Esophagus muscularis mucosa (tissue), 4 donors: ENCODE results near the gene XPC. TPM values are rescaled to one million over a fixed set of nuclear protein-coding genes. Genes with fewer than 3 reads are reported as not detected.

Experiments used
- DNase-seq: peaks from one replicate; pipeline ENCODE4 v3.0.0-alpha.2; 2017; ENCODE audit errors: extremely low spot score
- H3K27ac ChIP-seq, 4 donors: fragments of 200-600 bp; sonication (generic); replicated peaks in 1 of 4; 1 replicate in 3 of 4; 2 replicates in 1 of 4; pipeline ENCODE4 v1.5.1; 2016 to 2019; ENCODE audit warnings: mild to moderate bottlenecking in 1 of 4
- H3K27me3 ChIP-seq, 4 donors: fragments of 200-600 bp; sonication (generic); one replicate each; pipeline versions ENCODE4 v1.5.1 to v1.6.0; 2016 to 2019
- H3K36me3 ChIP-seq, 4 donors: fragments of 200-600 bp; sonication (generic); one replicate each; pipeline ENCODE4 v1.5.1; 2016 to 2019
- H3K4me1 ChIP-seq, 4 donors: fragments of 200-600 bp; sonication (generic); one replicate each; pipeline ENCODE4 v1.5.1; 2016 to 2019
- H3K4me3 ChIP-seq, 4 donors: fragments of 200-600 bp; sonication (generic); 1 replicate in 2 of 4; 2 replicates in 2 of 4; pipeline ENCODE4 v1.5.1; 2016 to 2019; ENCODE audit warnings: mild to moderate bottlenecking in 4 of 4, moderate library complexity in 1 of 4
- H3K9me3 ChIP-seq, 4 donors: fragments of 200-600 bp; sonication (generic); 1 replicate in 3 of 4; 2 replicates in 1 of 4; pipeline ENCODE4 v1.5.1; 2016 to 2019
- EP300 ChIP-seq: sonication (generic); formaldehyde crosslinking; IDR thresholded peaks from one replicate; pipeline ENCODE4 v1.6.1; 2017; ENCODE audit warnings: antibody characterized with exemption
- POLR2A ChIP-seq: fragments of 450-650 bp; IDR thresholded peaks from one replicate; pipeline ENCODE4 v1.6.1; 2017; ENCODE audit warnings: antibody characterized with exemption, moderate library complexity, mild to moderate bottlenecking, low read depth
- POLR2AphosphoS5 ChIP-seq, 2 donors: sonication (generic); formaldehyde crosslinking; IDR thresholded peaks; one replicate each; pipeline ENCODE4 v1.6.1; 2017; ENCODE audit warnings: antibody characterized with exemption in 2 of 2
- WGBS: methylation state at CpG from one replicate; pipeline ENCODE4 v1.1.5; 2018; 5-methylcytosine and 5-hydroxymethylcytosine counted together
- intact Hi-C: fragments of 100-400 bp; cut with DNase I; formaldehyde crosslinking; loops from one replicate; pipeline ENCODE4 v1.15.1; 2023
- total RNA-seq, 4 donors: library from RNA; depleted of rRNA; stranded (reverse); fragments of >200 nt; gene quantifications; one replicate each; pipeline versions ENCODE4 v1.1.0 to v1.2.1, GENCODE V29; 2016
- TF ChIP-seq, protein P1 (sequence below), 3 experiments: fragments of 200-600 bp in 2 of 3; fragments of 450-650 bp in 1 of 3; sonication (generic) in 2 of 3; IDR thresholded peaks; one replicate each; pipeline ENCODE4 v1.5.1; 2017 to 2019; ENCODE audit warnings: antibody characterized with exemption in 3 of 3, mild to moderate bottlenecking in 2 of 3, moderate library complexity in 1 of 3

The XPC gene
- total RNA-seq, 4 donors from 2014 or later: 28.9 to 41.9 (median 37.8) TPM

DNA sequence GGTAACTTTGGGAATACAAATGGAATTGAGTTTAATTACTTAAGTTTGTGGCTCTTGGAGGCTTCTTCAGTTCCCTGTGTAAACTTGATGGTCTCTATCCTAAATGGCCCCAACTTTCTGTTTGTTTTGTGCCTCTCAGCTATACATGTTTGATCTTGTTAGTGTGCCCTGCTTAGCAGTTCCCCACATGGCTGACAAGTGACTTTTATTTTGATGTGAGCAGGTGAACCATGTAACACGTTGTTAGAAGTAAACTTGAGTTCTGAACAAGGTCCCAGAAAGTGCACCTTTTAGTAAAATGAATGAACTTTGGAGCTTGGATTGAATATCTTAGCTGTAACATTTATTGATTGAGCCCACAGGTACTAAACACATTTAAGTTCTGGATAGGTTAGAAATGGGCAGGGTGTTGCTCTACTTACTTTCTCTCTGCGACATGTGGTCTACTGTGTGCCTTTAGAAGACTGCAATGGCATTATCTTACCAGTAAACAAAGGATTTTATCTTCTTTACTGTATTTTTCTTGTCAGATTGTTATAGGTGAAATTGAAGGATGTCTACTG, 4.7 kb upstream of the XPC start:
- Histone ChIP-seq H3K36me3 (peaks cover 12 to 70% (median 59%) of the 10 kb centered on the region in 4 donors), H3K9me3 (no peaks in the 10 kb centered on the region)
- no peak for TF ChIP-seq POLR2AphosphoS5 (IDR thresholded peaks at IDR 0.05)
- TF ChIP-seq, protein P1, sequence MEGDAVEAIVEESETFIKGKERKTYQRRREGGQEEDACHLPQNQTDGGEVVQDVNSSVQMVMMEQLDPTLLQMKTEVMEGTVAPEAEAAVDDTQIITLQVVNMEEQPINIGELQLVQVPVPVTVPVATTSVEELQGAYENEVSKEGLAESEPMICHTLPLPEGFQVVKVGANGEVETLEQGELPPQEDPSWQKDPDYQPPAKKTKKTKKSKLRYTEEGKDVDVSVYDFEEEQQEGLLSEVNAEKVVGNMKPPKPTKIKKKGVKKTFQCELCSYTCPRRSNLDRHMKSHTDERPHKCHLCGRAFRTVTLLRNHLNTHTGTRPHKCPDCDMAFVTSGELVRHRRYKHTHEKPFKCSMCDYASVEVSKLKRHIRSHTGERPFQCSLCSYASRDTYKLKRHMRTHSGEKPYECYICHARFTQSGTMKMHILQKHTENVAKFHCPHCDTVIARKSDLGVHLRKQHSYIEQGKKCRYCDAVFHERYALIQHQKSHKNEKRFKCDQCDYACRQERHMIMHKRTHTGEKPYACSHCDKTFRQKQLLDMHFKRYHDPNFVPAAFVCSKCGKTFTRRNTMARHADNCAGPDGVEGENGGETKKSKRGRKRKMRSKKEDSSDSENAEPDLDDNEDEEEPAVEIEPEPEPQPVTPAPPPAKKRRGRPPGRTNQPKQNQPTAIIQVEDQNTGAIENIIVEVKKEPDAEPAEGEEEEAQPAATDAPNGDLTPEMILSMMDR (IDR thresholded peaks at IDR 0.05): no peak
- TF ChIP-seq POLR2A: no peak
- no peak for TF ChIP-seq EP300

DNA sequence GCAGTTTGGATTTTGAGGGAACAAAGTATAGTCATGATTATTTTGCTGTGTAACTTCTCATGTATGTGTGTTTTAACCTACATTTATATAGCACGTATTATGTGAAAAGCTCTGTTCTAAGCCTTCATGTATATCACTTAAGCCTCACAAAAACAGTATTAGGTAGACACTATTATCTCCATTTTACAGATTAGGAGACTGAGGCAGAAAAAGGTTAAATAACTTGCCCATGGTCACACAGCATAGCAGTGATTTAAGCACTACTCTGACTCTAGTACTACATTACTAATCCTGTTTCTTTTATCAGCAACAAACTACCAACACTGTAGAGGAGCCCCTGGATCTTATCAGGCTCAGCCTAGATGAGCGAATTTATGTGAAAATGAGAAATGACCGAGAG, 2.9 kb upstream of the XPC start:
- TF ChIP-seq POLR2AphosphoS5 (IDR thresholded peaks at IDR 0.05) (no peak), EP300 (no peak)
- H3K9me3 ChIP-seq: no peaks in the 10 kb centered on the region
- 93% methylated on average over 3 of the region's 3 CpGs for WGBS
- H3K4me3 ChIP-seq: no peak overlapping the region
- intact Hi-C loops: no loop called here
- H3K27ac ChIP-seq: no peak overlapping the region
- peaks cover 23 to 43% (median 28%) of the 10 kb centered on the region in 4 donors for H3K4me1 ChIP-seq
- peaks cover 12 to 52% (median 43%) of the 10 kb centered on the region in 4 donors for H3K36me3 ChIP-seq
- no peaks in the 10 kb centered on the region for H3K27me3 ChIP-seq
- DNase-seq: no peak

More for the DNA sequence above, 4.7 kb upstream of the XPC start:
- H3K27me3 ChIP-seq: no peaks in the 10 kb centered on the region
- intact Hi-C loops: no loop called here
- DNase-seq: no peak
- H3K4me3 ChIP-seq: no peak overlapping the region
- H3K4me1 ChIP-seq: peaks cover 10 to 28% (median 13%) of the 10 kb centered on the region in 4 donors
- no peak overlapping the region for H3K27ac ChIP-seq
- WGBS: 62% methylated on average over 2 of the region's 2 CpGs

DNA sequence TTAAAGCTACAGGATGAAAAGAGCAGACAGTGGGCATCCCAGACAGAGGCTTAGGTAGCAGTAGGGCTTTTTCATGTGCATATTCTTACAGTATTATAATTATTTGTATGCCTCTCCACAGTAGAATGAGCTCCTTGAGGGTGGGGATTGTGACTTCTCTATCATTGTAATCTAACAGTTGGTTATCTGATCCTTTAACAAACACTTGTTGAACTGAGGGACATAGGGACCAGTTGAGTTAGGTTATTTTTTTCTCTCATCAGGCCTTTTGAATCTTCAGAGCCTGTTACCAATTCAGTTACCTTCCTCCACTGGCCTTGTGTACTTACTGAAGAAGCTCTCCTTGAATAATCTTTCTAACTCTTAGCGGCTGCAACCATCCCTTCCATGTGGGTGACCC, 1.4 kb upstream of the XPC start:
- Histone ChIP-seq H3K27me3 (no peaks in the 10 kb centered on the region), H3K4me1 (peaks cover 23 to 57% (median 39%) of the 10 kb centered on the region in 4 donors), H3K36me3 (peaks cover 12 to 37% (median 28%) of the 10 kb centered on the region in 4 donors), H3K27ac (no peak overlapping the region), H3K4me3 (no peak overlapping the region), H3K9me3 (no peaks in the 10 kb centered on the region)
- TF ChIP-seq POLR2AphosphoS5 (IDR thresholded peaks at IDR 0.05) (no peak), EP300 (no peak), POLR2A (no peak)
- TF ChIP-seq, protein P1 (IDR thresholded peaks at IDR 0.05): no peak
- DNase-seq: no peak
- intact Hi-C loops: loop anchor here (2.0 to 10.0 kb wide), 2 partner anchors 55 to 285 kb away; partner anchors contain the start of genes CHCHD4 and TMEM43
- WGBS: 93% methylated on average over 1 of the region's 1 CpG

DNA sequence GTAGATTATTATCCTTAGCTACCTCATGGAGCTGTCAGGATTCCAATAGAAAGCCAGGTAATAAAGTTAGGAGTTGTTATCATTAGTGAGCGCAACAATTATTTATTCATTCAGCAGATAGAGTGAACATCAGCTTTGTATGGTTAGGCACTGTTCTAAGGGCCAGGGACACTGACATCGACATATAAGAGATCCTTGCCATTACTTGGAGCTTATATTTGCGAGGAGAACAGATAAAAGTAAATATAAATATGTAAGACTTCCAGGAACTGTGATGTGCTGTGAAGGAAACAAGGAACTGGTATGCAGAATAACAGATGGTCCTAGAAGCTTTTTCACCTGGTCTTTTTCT, 689 bp upstream of the XPC start:
- DNase-seq: no peak
- H3K4me3 ChIP-seq: peak overlapping the region; percentile 65 to 96 (median 77)
- peak overlapping the region; percentile 89 to 98 (median 96) for H3K27ac ChIP-seq
- H3K27me3 ChIP-seq: no peaks in the 10 kb centered on the region
- no peaks in the 10 kb centered on the region for H3K9me3 ChIP-seq
- intact Hi-C loops: loop anchor here (2.0 to 10.0 kb wide), 2 partner anchors 54 to 284 kb away; partner anchors contain the start of genes CHCHD4 and TMEM43
- 7% methylated on average over 3 of the region's 3 CpGs for whole genome bisulfite sequencing
- TF ChIP-seq, protein P1 (IDR thresholded peaks at IDR 0.05): no peak
- no peak for TF ChIP-seq POLR2A
- TF ChIP-seq EP300: no peak
- TF ChIP-seq POLR2AphosphoS5 (IDR thresholded peaks at IDR 0.05): no peak
- H3K4me1 ChIP-seq: peaks cover 23 to 58% (median 41%) of the 10 kb centered on the region in 4 donors
- peaks cover 11 to 31% (median 23%) of the 10 kb centered on the region in 4 donors for H3K36me3 ChIP-seq

DNA sequence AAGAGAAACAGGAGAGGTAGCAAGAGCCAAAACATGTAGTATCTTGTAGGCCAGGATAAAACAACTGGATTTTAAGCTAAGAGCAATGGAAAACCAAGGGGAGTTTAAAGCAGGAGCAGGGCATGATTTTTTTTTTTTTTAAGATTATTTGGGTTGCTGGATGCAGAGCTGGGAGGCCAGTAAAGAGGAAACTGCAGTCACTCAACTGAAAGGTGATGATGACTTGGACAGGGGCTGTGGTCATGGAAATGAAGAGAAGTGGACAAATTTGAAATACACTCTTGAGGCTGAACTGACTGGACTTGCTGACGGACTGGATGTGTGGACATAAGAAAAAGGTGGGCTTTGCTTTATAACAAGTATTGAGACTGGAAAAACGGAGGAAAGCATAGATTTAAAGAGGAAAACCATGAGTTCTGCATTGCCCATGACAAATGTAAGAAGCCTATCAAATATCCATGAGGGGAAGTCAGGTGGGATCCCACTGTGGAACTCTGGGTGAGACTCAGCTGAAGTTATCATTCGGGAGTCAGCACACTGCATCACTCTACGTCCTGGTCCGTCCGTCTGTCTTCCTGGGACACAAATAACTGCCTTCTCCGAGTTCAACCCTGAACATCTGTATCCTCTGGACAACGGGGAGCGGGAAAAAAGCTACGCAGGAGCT, 688 bp downstream of the XPC start:
- H3K36me3 ChIP-seq: peaks cover 8 to 19% (median 13%) of the 10 kb centered on the region in 4 donors
- no peaks in the 10 kb centered on the region for H3K9me3 ChIP-seq
- H3K27ac ChIP-seq: peak overlapping the region; percentile 89 to 98 (median 96)
- DNase-seq: no peak
- peaks cover 23 to 51% (median 41%) of the 10 kb centered on the region in 4 donors for H3K4me1 ChIP-seq
- intact Hi-C loops: loop anchor here (2.0 to 10.0 kb wide), 2 partner anchors 53 to 283 kb away; partner anchors contain the start of genes CHCHD4 and TMEM43
- 3% methylated on average over 10 of the region's 10 CpGs for WGBS
- H3K27me3 ChIP-seq: no peaks in the 10 kb centered on the region
- peak overlapping the region; percentile 65 to 96 (median 77) for H3K4me3 ChIP-seq
- no peak for TF ChIP-seq EP300
- TF ChIP-seq, protein P1 (IDR thresholded peaks at IDR 0.05): no peak
- TF ChIP-seq POLR2AphosphoS5 (IDR thresholded peaks at IDR 0.05): no peak
